Calu3 (cell line): ENCODE data around the gene WDR82. TPM values are rescaled to one million over a fixed set of nuclear protein-coding genes. Genes with fewer than 3 reads are reported as not detected.

ENCODE experiments used
- BruUV-seq: library from RNA; stranded (reverse); fragments of 400-500 nt; replicated peaks from 2 replicates; lab custom pipeline; 2021; lab: Mats Ljungman, UMichigan
- CTCF ChIA-PET: fragments of 300-600 bp; sonication (Branson Sonifier 250); formaldehyde crosslinking; loops from one replicate; lab custom pipeline; 2022; ENCODE audit warnings: antibody characterized with exemption; lab: Charles Lee
- DNase-seq: peaks from one replicate; pipeline ENCODE4 v3.0.0; 2022
- H3K27ac Mint-ChIP-seq: one replicate; pipeline ENCODE4 v1.8.0; 2022; ENCODE audit warnings: mixed read lengths; ENCODE audit not compliant: unreplicated experiment
- H3K27me3 Mint-ChIP-seq: one replicate; pipeline ENCODE4 v1.8.0; 2022; ENCODE audit warnings: mixed read lengths; ENCODE audit not compliant: unreplicated experiment
- H3K36me3 Mint-ChIP-seq: one replicate; pipeline ENCODE4 v1.8.0; 2022; ENCODE audit warnings: mild to moderate bottlenecking, moderate library complexity, mixed read lengths; ENCODE audit not compliant: insufficient read depth, unreplicated experiment
- H3K4me1 Mint-ChIP-seq: one replicate; pipeline ENCODE4 v1.8.0; 2022; ENCODE audit warnings: mild to moderate bottlenecking, low read depth, mixed read lengths; ENCODE audit not compliant: unreplicated experiment
- H3K4me3 Mint-ChIP-seq: one replicate; pipeline ENCODE4 v1.8.0; 2022; ENCODE audit warnings: mild to moderate bottlenecking, low read depth, moderate library complexity, mixed read lengths; ENCODE audit not compliant: unreplicated experiment
- H3K9me3 Mint-ChIP-seq: one replicate; pipeline ENCODE4 v1.8.0; 2022; ENCODE audit warnings: low read depth, mixed read lengths; ENCODE audit not compliant: unreplicated experiment
- CTCF ChIP-seq: fragments of 200-600 bp; IDR thresholded peaks from one replicate; pipeline ENCODE4 v1.8.0; 2022; ENCODE audit warnings: antibody characterized with exemption; ENCODE audit not compliant: unreplicated experiment
- intact Hi-C: fragments of 100-400 bp; cut with micrococcal nuclease; formaldehyde crosslinking; loops from one replicate; pipeline ENCODE4 v1.10.0; 2022; ENCODE audit not compliant: unreplicated experiment
- total RNA-seq: library from RNA; stranded (reverse); gene quantifications from 2 replicates; pipeline ENCODE4 v1.2.3, GENCODE V29; 2022

The WDR82 gene
- total RNA-seq, 1 experiment from 2014 or later = 59.7 TPM

- CTCF ChIA-PET = no interaction called here
- no peak overlapping the region for H3K4me3 Mint-ChIP-seq
- no peak overlapping the region for H3K27ac Mint-ChIP-seq
- H3K27me3 Mint-ChIP-seq = no peaks in the 10 kb centered on the region
- H3K4me1 Mint-ChIP-seq = no peaks in the 10 kb centered on the region
- peaks cover 22% of the 10 kb centered on the region for H3K36me3 Mint-ChIP-seq
- TF ChIP-seq CTCF = no peak
- intact Hi-C loops = no loop called here
- TSS peak; percentile 42 for BruUV-seq
- DNase-seq = no peak
- no peaks in the 10 kb centered on the region for H3K9me3 Mint-ChIP-seq
Observed at GRCh38 chr3:52228751-52229291, 49.6 kb downstream of the WDR82 start.

DNA sequence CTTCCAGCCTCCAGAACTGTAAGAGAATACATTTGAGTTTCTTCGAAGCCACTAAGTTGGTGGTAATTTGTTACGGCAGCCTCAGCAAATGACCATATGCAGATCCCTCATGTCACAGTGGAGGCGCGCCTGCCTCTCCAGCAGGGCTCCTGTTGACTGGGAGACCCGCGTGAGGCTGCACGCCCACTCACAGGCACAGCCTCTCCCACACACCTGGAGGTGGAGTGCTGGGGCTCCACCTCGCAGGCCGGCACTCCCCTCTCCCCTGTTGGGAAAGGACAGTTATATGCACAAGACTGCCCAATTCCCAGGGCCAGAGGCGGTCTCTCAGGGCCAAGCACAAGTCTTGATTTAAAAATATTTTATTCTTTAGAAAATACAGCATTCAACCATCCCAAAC is 50.2 kb downstream of the WDR82 start:
- intact Hi-C loops = no loop called here
- Mint-ChIP-seq H3K4me1 (no peaks in the 10 kb centered on the region), H3K4me3 (no peak overlapping the region), H3K9me3 (no peaks in the 10 kb centered on the region), H3K27ac (no peak overlapping the region), H3K36me3 (peaks cover 22% of the 10 kb centered on the region), H3K27me3 (no peaks in the 10 kb centered on the region)
- BruUV-seq = no TSS peak
- CTCF ChIA-PET = no interaction called here
- no peak for DNase-seq
- TF ChIP-seq CTCF = no peak

DNA sequence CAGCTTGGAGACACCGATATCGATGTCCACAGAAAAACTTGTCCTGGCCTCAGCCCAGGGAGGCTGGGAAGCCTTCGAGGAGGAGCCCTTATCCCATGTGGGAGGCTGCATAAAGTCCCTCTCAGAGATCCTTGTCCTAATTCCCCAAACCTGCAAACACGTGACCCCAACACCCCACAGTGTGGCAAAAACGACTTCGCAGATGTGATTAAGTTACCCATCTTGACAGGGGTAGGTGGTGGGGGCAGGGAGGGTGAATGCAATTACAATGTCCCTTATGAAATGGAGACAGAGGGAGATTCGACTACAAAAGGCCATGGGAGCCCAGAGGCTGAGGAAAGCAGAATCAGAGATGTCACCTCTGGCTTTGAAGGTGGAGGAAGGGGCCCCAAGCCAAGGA is 50.7 kb downstream of the WDR82 start:
- no peak overlapping the region for H3K27ac Mint-ChIP-seq
- no peaks in the 10 kb centered on the region for H3K27me3 Mint-ChIP-seq
- no peak for DNase-seq
- intact Hi-C loops = no loop called here
- H3K36me3 Mint-ChIP-seq = peaks cover 22% of the 10 kb centered on the region
- H3K4me3 Mint-ChIP-seq = no peak overlapping the region
- H3K4me1 Mint-ChIP-seq = no peaks in the 10 kb centered on the region
- H3K9me3 Mint-ChIP-seq = no peaks in the 10 kb centered on the region
- TF ChIP-seq CTCF = no peak
- no TSS peak for BruUV-seq
- CTCF ChIA-PET = no interaction called here

- Mint-ChIP-seq H3K9me3 (no peaks in the 10 kb centered on the region), H3K4me3 (no peak overlapping the region), H3K36me3 (peaks cover 21% of the 10 kb centered on the region), H3K4me1 (no peaks in the 10 kb centered on the region), H3K27me3 (no peaks in the 10 kb centered on the region), H3K27ac (no peak overlapping the region)
- TF ChIP-seq CTCF = no peak
- CTCF ChIA-PET = no interaction called here
- intact Hi-C loops = no loop called here
- DNase-seq = no peak
- BruUV-seq = no TSS peak
Observed at GRCh38 chr3:52227117-52227516, 51.3 kb downstream of the WDR82 start.
